Immature natural killer cell (primary cell): ENCODE data around the gene KCNIP4. TPM values are rescaled to one million over a fixed set of nuclear protein-coding genes. Genes with fewer than 3 reads are reported as not detected.

ENCODE experiments used
- DNase-seq, 3 donors: peaks; one replicate each; pipeline ENCODE4 v3.0.0; 2022; ENCODE audit warnings: mixed read lengths in 1 of 3
- H3K27ac Mint-ChIP-seq, 6 donors: one replicate each; pipeline ENCODE4 v1.8.0; 2020; ENCODE audit warnings: mixed read lengths in 6 of 6, mild to moderate bottlenecking in 5 of 6, inconsistent platforms in 4 of 6, moderate library complexity in 3 of 6
- H3K27me3 Mint-ChIP-seq, 3 donors: one replicate each; pipeline ENCODE4 v1.8.0; 2020 to 2021; ENCODE audit warnings: low read depth in 3 of 3, mild to moderate bottlenecking in 3 of 3, mixed read lengths in 3 of 3, moderate library complexity in 3 of 3, inconsistent platforms in 1 of 3
- H3K36me3 Mint-ChIP-seq, 3 donors: one replicate each; pipeline ENCODE4 v1.8.0; 2020; ENCODE audit warnings: mixed read lengths in 3 of 3, inconsistent platforms in 2 of 3, mild to moderate bottlenecking in 2 of 3
- H3K4me1 Mint-ChIP-seq, 2 donors: one replicate each; pipeline ENCODE4 v1.8.0; 2020; ENCODE audit warnings: inconsistent platforms in 2 of 2, mild to moderate bottlenecking in 2 of 2, mixed read lengths in 2 of 2, moderate library complexity in 1 of 2
- H3K4me3 Mint-ChIP-seq, 5 donors: one replicate each; pipeline ENCODE4 v1.8.0; 2020; ENCODE audit warnings: mild to moderate bottlenecking in 5 of 5, mixed read lengths in 5 of 5, inconsistent platforms in 3 of 5, moderate library complexity in 3 of 5
- H3K9me3 Mint-ChIP-seq, 6 donors: one replicate each; pipeline ENCODE4 v1.8.0; 2020; ENCODE audit warnings: mild to moderate bottlenecking in 6 of 6, mixed read lengths in 6 of 6, inconsistent platforms in 4 of 6, moderate library complexity in 3 of 6
- polyA plus RNA-seq, 3 donors: library from polyadenylated mRNA; unstranded; fragments of 300-500 nt; fragmentation: Illumina TruSeq; gene quantifications; one replicate each; pipeline ENCODE4 v1.2.3, GENCODE V29; 2021

KCNIP4 gene
- polyA plus RNA-seq, 3 donors from 2014 or later: 0.10 TPM; not detected in 2

GRCh38 chr4:21806991-21807390 is 141.6 kb downstream of the KCNIP4 start:
- Mint-ChIP-seq H3K36me3 (no peaks in the 10 kb centered on the region), H3K4me1 (no peaks in the 10 kb centered on the region), H3K27ac (no peak overlapping the region), H3K4me3 (no peak overlapping the region), H3K27me3 (peaks cover 0 to 1% (median 0%) of the 10 kb centered on the region in 3 donors), H3K9me3 (peaks cover 0 to 4% (median 0%) of the 10 kb centered on the region in 6 donors)
- no peak for DNase-seq

GRCh38 chr4:21802406-21802805 is 146.2 kb downstream of the KCNIP4 start:
- H3K27ac Mint-ChIP-seq: no peak overlapping the region
- H3K4me3 Mint-ChIP-seq: no peak overlapping the region
- H3K9me3 Mint-ChIP-seq: peaks cover 0 to 4% (median 0%) of the 10 kb centered on the region in 6 donors

DNA sequence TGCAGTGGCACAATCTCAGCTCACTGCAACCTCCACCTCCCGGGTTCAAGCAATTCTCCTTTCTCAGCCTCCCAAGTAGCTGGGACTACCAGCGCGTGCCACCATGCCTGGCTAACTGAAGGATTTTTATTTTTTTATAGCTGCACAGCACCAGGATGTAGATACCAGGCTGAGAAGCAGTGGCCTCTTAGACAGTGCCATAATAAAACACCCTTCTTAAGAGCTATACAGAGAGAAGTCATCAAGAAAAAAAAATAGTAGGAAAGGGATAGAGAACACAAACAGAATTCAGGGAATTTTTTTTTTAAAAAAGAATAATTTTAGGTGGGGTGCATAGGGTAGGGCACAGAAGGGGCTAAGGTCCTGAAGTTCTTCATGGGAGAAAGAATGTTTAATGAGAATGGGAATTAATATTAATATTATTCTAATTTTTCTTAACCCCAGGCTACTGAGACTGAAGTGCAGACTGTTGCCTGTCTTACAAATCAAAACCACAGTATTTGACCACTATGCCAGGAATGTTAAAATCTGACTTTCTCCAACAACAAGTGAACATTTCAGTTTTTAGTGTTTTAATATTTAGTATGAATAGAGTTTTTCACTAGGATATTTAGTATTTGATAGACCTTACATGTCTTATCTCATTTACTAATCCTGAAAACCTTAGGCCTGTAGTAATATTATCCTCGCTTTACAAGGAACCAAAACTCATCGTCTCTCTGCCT is 146.7 kb downstream of the KCNIP4 start:
- no peak overlapping the region for H3K27ac Mint-ChIP-seq
- H3K4me3 Mint-ChIP-seq: no peak overlapping the region
- no peaks in the 10 kb centered on the region for H3K4me1 Mint-ChIP-seq
- no peaks in the 10 kb centered on the region for H3K36me3 Mint-ChIP-seq
- no peak for DNase-seq
- peaks cover 0 to 1% (median 0%) of the 10 kb centered on the region in 3 donors for H3K27me3 Mint-ChIP-seq
- H3K9me3 Mint-ChIP-seq: peaks cover 0 to 4% (median 0%) of the 10 kb centered on the region in 6 donors

More at GRCh38 chr4:21802406-21802805, 146.2 kb downstream of the KCNIP4 start:
- Mint-ChIP-seq H3K4me1 (no peaks in the 10 kb centered on the region), H3K27me3 (peaks cover 0 to 1% (median 0%) of the 10 kb centered on the region in 3 donors), H3K36me3 (no peaks in the 10 kb centered on the region)
- DNase-seq: no peak

GRCh38 chr4:21795091-21795490 is 153.5 kb downstream of the KCNIP4 start:
- DNase-seq: no peak
- Mint-ChIP-seq H3K36me3 (no peaks in the 10 kb centered on the region), H3K27me3 (peaks cover 0 to 3% (median 2%) of the 10 kb centered on the region in 3 donors), H3K4me1 (no peaks in the 10 kb centered on the region), H3K27ac (no peak overlapping the region), H3K4me3 (no peak overlapping the region), H3K9me3 (peaks cover 0 to 6% (median 1%) of the 10 kb centered on the region in 6 donors)

DNA sequence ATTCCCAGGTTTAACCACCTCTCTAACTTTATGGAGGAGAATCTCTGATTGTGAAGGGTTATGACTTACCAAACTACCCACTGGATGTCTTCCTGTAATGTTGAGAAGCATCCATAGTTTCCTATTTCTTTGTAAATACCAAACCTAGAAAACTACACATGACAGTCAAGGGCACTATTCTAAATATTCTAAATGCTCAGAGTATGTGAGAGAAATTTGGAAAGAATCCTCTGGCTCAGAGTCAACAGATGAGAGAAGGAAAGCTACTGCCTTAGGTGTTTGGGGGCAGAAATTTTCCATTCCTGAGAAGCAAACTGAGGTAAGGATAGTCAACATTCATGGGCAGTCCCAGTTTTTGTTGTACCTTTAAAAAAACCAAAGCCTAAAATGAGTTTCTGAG is 155.8 kb downstream of the KCNIP4 start:
- H3K4me1 Mint-ChIP-seq: no peaks in the 10 kb centered on the region
- peaks cover 0 to 3% (median 2%) of the 10 kb centered on the region in 3 donors for H3K27me3 Mint-ChIP-seq
- peaks cover 0 to 6% (median 1%) of the 10 kb centered on the region in 6 donors for H3K9me3 Mint-ChIP-seq
- H3K27ac Mint-ChIP-seq: no peak overlapping the region
- H3K4me3 Mint-ChIP-seq: no peak overlapping the region
- no peak for DNase-seq
- no peaks in the 10 kb centered on the region for H3K36me3 Mint-ChIP-seq

- DNase-seq: no peak
- Mint-ChIP-seq H3K36me3 (no peaks in the 10 kb centered on the region), H3K9me3 (peaks cover 0 to 6% (median 0%) of the 10 kb centered on the region in 6 donors), H3K4me3 (no peak overlapping the region), H3K4me1 (no peaks in the 10 kb centered on the region), H3K27ac (no peak overlapping the region), H3K27me3 (peaks cover 0 to 3% (median 2%) of the 10 kb centered on the region in 3 donors)
Measured at GRCh38 chr4:21790438-21791029, 158.0 kb downstream of the KCNIP4 start.

- Mint-ChIP-seq H3K4me1 (no peaks in the 10 kb centered on the region), H3K36me3 (no peaks in the 10 kb centered on the region), H3K9me3 (peaks cover 0 to under 1% (median 0%) of the 10 kb centered on the region in 6 donors), H3K4me3 (no peak overlapping the region), H3K27ac (no peak overlapping the region), H3K27me3 (peaks cover 0 to 2% (median 0%) of the 10 kb centered on the region in 3 donors)
- DNase-seq: no peak
Measured at GRCh38 chr4:21780148-21780547, 168.4 kb downstream of the KCNIP4 start.

DNA sequence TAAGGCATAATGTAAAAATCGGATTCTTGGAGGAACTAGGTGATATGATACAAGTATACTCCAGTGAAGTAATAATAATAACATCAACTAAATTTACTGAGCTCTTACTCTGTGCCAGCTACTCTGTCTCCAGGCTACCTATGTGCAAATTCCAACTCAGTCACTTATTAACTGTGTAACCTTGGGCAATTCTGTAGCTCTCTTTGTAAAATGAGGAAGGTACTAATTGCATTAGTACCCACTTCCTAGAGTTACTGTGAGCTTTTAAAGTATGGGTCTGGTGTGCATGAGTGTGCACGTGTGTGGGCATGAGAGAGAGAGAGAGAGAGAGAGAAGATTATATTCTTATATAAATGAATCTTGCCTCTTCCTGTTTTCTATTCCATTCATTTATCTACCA is 169.9 kb downstream of the KCNIP4 start:
- Mint-ChIP-seq H3K9me3 (peaks cover 0 to 4% (median 0%) of the 10 kb centered on the region in 6 donors), H3K27ac (no peak overlapping the region), H3K4me3 (no peak overlapping the region), H3K4me1 (no peaks in the 10 kb centered on the region), H3K27me3 (peaks cover 0 to 2% (median 0%) of the 10 kb centered on the region in 3 donors), H3K36me3 (no peaks in the 10 kb centered on the region)
- no peak for DNase-seq

DNA sequence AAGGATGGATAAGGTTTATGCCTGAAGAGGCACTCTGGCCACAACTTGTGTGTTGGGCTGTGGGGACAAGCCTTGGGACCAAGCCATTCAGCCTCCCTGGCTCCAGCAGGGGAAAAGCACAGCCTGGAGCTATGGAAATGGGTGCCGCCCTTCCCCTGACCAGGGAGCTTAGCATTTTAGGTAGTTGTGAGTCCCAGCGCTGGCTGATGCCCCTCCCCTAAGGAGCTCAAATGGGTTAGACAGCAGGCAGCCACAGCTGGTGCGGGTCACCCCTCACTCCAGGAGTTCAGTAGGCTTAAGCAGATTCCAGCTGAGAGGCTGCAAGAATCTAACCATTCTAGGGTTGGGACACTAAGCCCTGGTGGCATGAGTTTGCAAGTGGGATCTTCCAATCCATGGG is 172.9 kb downstream of the KCNIP4 start:
- no peak for DNase-seq
- no peak overlapping the region for H3K4me3 Mint-ChIP-seq
- no peaks in the 10 kb centered on the region for H3K36me3 Mint-ChIP-seq
- H3K27me3 Mint-ChIP-seq: no peaks in the 10 kb centered on the region
- H3K27ac Mint-ChIP-seq: no peak overlapping the region
- H3K4me1 Mint-ChIP-seq: no peaks in the 10 kb centered on the region
- peaks cover 0 to 4% (median 0%) of the 10 kb centered on the region in 6 donors for H3K9me3 Mint-ChIP-seq

- Mint-ChIP-seq H3K27me3 (peaks cover 0 to 2% (median 0%) of the 10 kb centered on the region in 3 donors), H3K9me3 (peaks cover 0 to 2% (median 0%) of the 10 kb centered on the region in 6 donors), H3K4me1 (no peaks in the 10 kb centered on the region), H3K36me3 (no peaks in the 10 kb centered on the region), H3K27ac (no peak overlapping the region), H3K4me3 (no peak overlapping the region)
- DNase-seq: no peak
Measured at GRCh38 chr4:21769404-21770147, 179.0 kb downstream of the KCNIP4 start.

DNA sequence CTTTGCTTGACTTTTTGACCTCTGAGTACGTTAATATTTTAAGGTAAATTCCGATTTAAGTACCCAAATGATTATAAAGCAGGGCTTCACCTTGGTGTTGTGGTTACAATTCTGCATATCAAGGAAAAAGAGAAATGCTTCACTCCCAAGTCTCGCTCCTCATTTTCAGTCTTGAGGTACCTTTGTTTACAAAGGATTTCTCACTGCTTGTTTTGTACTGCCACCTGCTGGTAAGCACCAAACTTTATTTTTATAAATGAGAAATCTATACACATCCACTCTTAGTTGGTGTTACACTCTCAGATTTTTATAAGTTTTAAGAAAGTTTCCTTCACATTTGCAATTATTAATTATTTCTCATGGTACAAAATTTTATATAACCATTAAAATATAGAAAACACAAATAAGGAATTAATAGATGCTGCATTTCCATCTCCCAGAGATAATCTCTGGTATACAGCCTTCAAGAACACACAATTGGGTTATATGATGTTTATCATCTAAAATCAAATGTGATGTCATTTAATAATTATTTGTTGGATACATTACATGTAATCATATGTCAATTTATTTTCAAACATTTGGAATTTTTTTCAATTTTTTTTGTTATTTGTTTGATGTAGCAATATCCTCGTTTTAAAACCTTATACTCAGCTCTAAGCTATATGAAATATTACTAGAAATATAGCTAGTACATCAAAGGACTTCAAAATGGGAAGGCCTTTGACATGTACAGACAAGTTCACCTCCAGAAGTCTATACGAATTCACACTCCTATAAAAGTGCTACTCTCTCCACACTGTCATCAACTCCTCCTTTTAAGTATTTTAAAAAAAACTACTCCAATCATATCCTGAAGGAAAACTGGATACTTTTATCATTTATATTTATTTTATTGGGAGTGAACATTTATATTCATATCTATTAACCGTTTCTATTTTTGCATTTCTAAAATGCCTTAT is 179.9 kb downstream of the KCNIP4 start:
- Mint-ChIP-seq H3K9me3 (no peaks in the 10 kb centered on the region), H3K36me3 (no peaks in the 10 kb centered on the region), H3K4me1 (no peaks in the 10 kb centered on the region), H3K27ac (no peak overlapping the region), H3K4me3 (no peak overlapping the region), H3K27me3 (peaks cover 0 to 2% (median 0%) of the 10 kb centered on the region in 3 donors)
- peak in 2 of 3 donors; percentile 10 to 22 for DNase-seq

GRCh38 chr4:21765810-21766407 is 182.7 kb downstream of the KCNIP4 start:
- H3K27me3 Mint-ChIP-seq: peaks cover 0 to 2% (median 0%) of the 10 kb centered on the region in 3 donors
- no peak overlapping the region for H3K27ac Mint-ChIP-seq
- peak in 2 of 3 donors; percentile 7 to 13 for DNase-seq
- no peaks in the 10 kb centered on the region for H3K9me3 Mint-ChIP-seq
- H3K36me3 Mint-ChIP-seq: no peaks in the 10 kb centered on the region
- H3K4me3 Mint-ChIP-seq: no peak overlapping the region
- no peaks in the 10 kb centered on the region for H3K4me1 Mint-ChIP-seq

GRCh38 chr4:21763855-21764254 is 184.7 kb downstream of the KCNIP4 start:
- no peak for DNase-seq
- H3K27ac Mint-ChIP-seq: no peak overlapping the region
- H3K9me3 Mint-ChIP-seq: no peaks in the 10 kb centered on the region
- H3K36me3 Mint-ChIP-seq: no peaks in the 10 kb centered on the region
- no peaks in the 10 kb centered on the region for H3K4me1 Mint-ChIP-seq
- H3K27me3 Mint-ChIP-seq: peaks cover 0 to 3% (median 0%) of the 10 kb centered on the region in 3 donors
- no peak overlapping the region for H3K4me3 Mint-ChIP-seq
